Hematopoietic multipotent progenitor cell treated with erythropoietin and hydrocortisone succinate and interleukin-3 and kit ligand, for 15 days (in vitro differentiated cells): ENCODE results near the gene RNF26.
A peak's percentile ranks its signal among the peaks of the same experiment; 100 is the strongest.

Experiments
- DNase-seq: peaks from one replicate; pipeline ENCODE4 v3.0.0-alpha.2; 2015; ENCODE audit warnings: low spot score

The RNF26 gene

GRCh38 chr11:119336744-119337469 lies 2.6 kb downstream of the RNF26 start:
- DNase-seq: no peak

GRCh38 chr11:119337581-119338317 lies 3.4 kb downstream of the RNF26 start:
- DNase-seq: no peak

- peak; percentile 78 for DNase-seq
Measured at GRCh38 chr11:119338318-119338890, 4.1 kb downstream of the RNF26 start.

DNA sequence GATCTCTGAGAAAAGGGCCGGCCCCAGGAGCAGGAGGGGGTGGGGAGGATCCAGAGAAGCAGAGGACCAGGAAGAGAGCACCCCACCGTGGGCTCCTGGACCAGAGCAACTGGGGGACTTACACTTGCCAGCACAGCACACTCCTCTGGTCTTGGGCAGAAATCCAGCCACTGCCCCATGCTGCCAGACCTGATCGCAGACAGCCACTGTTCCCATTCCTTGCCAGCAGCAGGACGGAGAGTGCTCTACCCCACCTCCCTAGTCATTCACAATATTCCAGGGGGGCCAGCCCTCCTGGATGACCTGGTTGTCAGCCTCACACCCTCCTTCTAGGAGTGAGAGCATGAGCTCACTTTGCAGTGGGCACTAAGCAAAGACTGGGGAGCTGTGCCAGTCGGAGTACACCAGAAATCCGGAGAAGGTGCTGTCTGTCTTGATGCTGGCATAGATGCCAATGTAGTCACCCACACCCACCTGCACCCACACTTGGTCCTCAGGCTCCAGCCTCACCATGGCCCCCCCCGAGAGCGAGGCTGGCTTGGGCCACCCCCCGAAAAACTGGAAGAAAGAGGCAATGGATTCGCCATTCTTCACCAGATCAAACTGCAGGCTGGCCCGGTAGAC lies 4.8 kb downstream of the RNF26 start:
- DNase-seq: no peak

GRCh38 chr11:119339589-119340334 lies 5.4 kb downstream of the RNF26 start:
- DNase-seq: peak; percentile 31

- DNase-seq: no peak
Measured at GRCh38 chr11:119340335-119341221, 6.3 kb downstream of the RNF26 start, which contains the start of gene C1QTNF5. C1QTNF5 (minus strand) TSS chr11:119340883; CDS start chr11:119340397, 486 bp downstream.

- DNase-seq: no peak
Measured at GRCh38 chr11:119341222-119342022, 7.1 kb downstream of the RNF26 start.

DNA sequence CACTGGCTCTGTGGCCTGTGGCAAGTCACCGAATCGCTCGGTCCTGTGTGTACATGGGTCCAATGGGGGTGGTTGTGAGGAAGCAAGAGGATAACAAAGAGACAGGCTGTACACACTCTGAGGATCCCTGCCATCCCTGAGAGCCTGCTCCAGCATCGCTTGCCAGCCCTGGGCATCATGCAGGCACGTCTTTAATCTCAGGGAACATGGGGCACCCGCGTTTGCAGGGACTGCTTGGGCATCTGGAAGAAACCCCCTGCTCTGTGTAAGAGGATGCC lies 7.6 kb downstream of the RNF26 start:
- DNase-seq: no peak

GRCh38 chr11:119342362-119343130 lies 8.2 kb downstream of the RNF26 start:
- no peak for DNase-seq

GRCh38 chr11:119343726-119344125 lies 9.4 kb downstream of the RNF26 start:
- no peak for DNase-seq

DNA sequence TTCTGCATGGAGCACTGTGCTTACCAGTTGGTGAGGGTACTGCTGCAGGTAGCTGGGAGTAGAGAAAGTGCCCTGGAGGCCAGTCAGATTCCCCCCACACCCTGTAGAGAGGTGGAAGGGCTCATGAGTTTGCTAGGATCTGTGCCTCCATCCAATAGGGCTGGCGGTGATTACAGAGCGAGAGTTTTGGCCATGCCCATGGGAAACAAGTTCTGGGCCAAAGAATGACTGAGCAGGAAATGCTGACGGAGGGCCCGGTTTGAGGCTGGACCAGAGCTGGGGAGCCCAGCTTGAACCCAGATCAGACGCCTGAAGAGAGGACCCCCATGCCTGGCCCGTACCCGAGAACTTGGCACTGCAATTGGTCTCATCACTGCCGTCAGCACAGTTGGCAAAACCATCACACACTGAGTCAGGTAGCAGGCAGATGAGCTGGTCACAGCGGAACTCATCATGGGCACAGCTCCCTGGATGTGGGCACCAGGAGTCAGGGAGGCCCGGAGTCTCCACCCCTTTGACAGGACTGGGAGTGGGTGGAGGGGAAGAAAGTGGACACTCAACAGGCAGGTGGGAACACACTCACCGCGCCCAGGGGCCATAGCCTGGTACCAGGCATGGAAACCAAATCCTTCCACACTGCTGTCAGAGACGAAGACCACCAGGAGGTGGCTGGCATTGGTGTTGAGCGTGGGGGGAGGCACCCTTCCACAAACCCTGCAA lies 10.1 kb downstream of the RNF26 start:
- no peak for DNase-seq

DNA sequence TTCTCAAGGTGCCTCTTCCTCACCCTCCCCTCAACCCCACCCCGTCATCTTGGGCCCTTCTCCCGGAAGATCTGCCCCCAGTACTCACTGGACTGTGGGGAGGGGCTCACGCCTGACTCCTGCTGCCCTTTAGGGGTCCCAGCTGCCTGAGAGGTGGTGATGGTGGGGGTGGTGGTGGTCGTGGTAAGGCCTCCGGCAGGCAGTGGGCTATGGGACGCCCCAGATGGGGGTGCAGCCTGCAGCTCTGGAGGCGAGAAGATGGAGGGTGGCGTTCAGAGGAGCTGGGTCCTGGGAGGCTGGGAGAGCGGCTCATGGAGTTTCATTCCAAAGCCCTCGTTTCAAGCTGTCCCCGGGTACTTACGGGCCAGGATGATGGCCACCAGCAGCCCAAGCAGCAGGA lies 11.4 kb downstream of the RNF26 start:
- no peak for DNase-seq

DNA sequence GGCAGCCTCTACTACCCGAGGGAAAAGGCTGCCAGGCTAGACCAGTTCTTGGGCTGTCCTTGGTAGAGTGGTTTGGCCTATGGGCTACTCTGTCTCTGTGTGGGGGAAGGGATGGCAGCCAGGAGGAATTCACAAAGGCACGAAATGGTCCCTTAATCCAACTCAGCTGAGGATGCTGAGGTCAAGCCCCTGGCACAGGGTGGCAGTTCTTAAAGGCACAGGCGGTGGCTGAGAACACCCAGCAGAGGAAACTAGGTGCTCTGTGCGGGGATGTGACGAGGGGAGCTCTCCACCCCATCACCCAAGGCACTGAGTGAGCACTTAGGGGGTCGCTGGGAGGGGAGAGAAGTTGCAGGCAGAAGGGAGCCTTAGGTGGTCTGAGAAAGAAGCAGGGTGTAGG lies 12.3 kb downstream of the RNF26 start, which contains the start of gene MFRP:
Gene MFRP, minus strand, starts transcription at position 101 of the 400 bp plus-strand sequence. CDS start 192 bp downstream, outside the sequence.
- no peak for DNase-seq

DNA sequence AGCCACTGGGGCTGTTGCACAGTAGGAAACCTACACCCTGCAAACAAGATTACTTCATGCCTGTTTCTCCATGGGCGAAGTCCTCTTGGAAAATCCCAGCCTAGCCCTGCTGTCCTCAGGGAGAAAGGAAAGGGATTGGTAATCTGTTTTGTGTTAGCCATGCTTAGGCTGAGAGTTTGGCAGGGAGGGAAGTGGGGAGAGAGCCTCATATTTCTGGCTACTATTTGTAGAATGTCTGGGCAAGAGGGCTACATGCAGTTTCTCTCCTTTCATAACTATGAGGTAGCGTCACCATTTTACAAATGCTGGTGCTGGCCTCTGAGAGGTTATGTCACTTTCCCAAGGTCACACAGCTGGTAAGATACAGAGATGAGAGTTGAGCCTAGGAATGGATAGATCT lies 12.9 kb downstream of the RNF26 start:
- DNase-seq: no peak

DNA sequence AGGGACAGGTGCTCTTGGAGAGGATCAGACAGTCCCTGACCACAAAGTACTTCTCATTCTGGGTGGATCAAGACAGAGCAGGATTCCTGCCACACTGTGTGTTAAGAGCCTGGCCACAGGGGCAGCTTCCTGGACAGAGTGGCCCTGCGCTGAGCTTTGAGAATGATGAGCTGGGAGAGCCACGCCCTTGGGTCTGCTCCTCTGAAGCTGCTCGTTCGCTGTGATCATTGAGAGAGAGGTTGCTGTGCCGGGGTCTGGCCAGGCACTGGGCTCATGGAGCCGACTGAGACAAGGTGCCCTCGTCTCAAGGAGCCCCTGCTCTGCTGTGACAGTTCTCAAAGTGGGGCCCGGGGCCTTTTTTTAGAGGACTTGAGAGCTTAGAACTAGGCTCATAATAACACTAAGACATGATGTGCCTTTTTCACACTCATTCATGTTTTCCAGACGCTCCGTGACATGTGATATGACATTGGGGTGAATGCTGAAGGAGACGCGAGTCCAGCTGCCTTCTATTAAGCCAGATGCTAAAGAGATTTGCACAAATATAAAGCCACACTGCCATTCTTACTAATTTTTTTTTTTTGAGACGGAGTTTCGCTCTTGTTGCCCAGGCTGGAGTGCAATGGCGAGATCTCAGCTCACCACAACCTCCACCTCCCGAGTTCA lies 13.7 kb downstream of the RNF26 start:
- DNase-seq: no peak

DNA sequence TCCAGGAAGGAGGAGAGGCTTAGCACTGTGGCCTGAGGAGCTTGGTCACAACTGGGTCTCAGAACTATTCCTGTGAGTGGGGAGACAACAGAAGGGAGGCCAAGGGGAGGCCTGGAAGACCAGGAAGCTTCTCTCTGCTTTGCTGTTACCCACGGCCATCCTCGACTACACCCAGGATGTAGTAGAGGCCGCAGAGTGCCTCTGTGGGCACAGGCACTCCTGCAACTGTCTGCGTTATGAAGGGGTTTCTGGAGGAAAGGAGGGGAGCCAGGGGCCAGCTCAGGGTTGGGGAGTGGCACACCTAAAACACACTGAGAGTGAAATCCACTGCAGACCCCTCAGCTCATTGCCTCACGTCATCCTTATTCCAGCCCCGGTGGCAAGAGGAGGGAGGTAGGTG lies 16.0 kb downstream of the RNF26 start:
- no peak for DNase-seq

- no peak for DNase-seq
Measured at GRCh38 chr11:119351232-119351631, 16.9 kb downstream of the RNF26 start.

- no peak for DNase-seq
Measured at GRCh38 chr11:119352857-119353260, 18.5 kb downstream of the RNF26 start.
